Embryonic facial prominence (tissue), 1 donor: ENCODE measurements around the gene CNTNAP5.

Experiments used
- DNase-seq: peaks from one replicate; pipeline ENCODE4 v3.0.0-alpha.2; 2016; ENCODE audit errors: extremely low spot score

The CNTNAP5 gene

DNA sequence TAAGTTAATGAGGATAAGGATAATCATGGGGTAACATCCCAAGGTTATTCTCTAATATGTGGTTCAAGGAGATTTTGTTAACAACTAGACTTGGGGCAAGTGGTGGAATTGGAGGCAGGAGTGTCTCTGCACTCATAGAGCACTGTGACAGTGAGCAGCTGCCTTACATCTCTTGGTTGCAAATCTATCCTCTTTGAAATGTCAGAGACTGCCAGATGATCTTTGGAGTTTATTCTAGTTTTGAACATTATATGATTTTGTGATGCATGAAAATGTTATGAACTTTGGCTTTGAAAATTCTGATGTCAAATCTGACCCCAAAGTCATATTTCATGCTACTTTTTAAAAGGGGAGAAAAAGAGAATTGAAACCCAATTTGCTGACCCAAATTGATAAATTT lies 861.1 kb downstream of the CNTNAP5 start:
- DNase-seq: no peak

DNA sequence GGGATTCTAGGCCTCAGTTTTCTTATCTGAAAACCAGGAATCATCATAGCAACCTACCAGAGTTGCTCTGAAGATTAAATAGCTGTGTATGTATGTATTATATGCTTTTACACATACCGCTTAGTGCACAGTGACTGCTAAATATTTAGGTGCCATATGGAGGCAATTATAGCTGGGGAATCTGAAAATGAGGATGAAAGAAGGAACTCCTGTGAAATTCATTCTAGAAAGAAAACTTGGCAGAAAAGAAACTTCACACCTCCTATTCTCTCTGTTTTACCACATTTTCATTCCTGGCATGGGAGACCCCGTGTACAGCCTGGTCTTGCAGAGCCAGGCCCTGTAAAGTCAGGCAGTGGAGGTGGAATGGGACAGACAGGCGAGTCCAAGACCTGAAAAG lies 862.4 kb downstream of the CNTNAP5 start:
- DNase-seq: no peak

DNA sequence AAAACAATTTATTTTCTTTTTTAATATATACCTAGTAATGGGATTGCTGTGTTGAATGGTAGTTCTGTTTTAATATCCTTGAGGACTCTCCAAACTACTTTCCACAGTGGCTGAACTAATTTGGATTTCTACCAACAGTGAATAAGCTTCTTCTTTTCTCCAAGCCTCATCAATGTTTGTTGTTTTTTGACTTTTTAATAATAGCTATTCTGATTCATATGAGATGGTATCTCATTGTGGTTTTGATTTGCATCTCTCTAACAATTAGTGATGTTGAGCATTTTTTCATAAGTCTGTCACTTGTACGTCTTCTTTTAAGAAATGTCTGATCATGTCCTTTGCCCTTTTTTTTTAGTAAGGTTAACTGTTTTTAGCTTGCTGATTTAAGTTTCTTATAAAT lies 863.3 kb downstream of the CNTNAP5 start:
- DNase-seq: no peak

DNA sequence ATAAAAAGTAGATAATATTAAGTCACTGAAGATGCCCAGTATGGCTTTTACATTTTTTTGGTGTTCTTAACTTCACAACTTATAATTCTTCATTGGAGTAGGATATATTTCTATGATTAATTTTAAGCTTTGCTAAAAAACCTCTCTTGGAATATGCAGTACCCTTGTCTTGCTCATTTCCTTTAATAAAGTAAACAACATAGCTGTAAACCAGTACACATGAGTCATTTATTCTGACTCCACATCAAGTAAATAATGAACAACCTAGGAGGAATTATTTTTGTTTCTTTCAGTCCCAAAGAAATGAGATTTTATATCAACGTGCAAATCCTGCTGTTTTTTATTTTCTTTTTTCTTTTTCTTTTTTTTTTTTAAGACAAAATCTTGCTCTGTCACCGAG lies 869.1 kb downstream of the CNTNAP5 start:
- DNase-seq: no peak

DNA sequence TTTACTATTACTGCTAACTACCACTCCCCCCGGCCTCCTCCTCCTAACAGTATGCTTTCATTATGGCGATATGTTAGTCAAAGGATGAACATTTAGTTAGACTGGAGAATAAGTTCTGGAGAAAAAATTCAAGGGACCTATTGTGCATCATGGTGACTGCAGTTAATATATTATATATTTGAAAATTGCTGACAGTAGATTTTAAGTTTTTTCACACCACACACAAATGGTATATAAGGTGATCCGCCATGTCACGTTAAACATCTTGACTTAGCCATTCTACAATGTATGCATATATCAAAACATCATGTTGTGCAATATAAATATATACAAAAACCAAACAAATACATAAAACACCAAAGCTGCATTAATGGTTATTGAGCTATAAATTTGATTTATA lies 873.7 kb downstream of the CNTNAP5 start:
- no peak for DNase-seq

DNA sequence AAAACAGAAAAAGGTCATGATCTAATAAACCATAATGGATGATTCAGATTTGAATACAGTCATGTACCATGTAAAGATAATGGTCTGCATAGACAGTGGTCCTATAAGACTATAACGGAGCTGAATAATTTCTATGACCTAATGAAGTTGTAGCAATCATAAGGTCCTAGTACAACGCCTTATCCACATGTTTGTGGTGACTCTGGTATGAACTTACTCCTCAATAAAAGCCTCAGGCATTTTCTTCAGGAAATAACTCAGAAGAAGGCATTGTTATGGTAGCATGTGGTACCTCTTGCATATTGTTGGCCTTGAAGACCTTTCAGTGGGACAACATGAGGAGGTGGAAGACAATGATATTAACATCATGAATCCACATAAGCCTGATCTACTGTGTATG lies 883.3 kb downstream of the CNTNAP5 start:
- DNase-seq: no peak

DNA sequence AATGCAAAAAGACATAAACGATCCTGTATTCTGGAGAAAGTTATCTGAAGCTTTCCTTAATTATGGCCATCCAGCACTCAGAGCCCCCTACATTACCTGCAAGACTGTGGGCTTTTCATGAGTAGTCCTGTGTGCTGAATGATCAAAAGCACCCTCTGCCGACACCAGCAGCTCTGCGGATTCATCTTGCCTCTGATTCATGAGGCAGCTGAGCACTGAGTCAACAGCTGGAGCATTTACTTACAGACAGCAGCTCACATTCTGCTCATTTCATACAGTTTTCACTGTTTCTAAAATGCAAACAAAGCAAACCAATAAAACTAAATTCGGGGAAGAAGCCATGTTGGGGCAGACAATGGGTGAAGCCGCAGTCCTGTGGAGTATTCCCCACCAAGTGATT lies 886.5 kb downstream of the CNTNAP5 start:
- DNase-seq: no peak

DNA sequence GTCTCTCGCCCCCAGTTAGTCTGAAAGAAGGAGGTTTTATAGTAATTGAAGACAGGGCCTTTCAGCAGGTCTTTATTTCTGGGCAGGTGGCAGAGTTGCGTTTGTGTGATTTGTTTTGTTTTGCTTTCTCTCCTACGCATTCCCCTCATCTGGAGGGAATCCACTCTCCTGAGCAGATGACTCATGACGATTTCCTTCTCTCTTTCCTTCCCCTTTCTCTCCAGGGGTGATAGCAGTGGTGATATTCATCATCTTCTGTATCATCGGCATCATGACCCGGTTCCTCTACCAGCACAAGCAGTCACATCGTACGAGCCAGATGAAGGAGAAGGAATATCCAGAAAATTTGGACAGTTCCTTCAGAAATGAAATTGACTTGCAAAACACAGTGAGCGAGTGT lies 888.8 kb downstream of the CNTNAP5 start:
- no peak for DNase-seq

DNA sequence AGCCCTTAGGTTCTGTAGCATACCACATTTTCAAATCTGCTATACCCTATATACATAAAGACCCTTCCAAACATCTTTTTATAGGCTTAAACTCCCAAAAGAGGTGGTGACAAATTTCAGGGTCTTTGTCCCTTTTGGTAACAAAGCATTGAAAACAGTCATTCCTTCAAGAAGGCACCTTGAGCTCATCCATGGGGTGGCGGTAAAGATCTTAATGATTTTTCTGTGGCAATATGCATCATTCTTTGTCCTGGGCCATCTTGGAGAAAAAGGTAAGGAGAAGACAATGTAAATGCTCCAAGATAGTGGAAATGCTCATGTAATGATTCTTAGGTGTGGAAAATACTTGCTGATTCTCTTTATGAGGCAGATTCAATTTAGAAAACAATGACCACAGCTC lies 890.5 kb downstream of the CNTNAP5 start:
- DNase-seq: no peak

DNA sequence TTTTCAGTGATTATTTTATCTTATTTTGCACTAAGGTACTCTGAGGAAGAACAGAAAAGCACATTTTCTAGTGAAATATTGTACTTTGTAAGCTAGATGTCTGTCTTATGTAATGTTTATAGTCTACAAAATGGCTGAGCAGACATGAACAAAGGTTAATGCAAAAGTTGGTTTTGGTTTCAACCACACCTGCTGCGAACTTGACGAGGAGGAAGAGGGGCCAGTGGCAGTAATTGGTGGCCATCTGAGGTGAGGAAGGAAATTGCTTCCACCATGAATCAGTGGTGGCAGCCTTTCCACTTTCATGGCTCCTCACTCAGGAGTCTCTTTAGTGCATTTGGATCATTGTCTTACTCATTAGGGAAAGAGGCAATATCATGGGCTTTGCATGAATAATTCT lies 894.2 kb downstream of the CNTNAP5 start:
- DNase-seq: no peak

DNA sequence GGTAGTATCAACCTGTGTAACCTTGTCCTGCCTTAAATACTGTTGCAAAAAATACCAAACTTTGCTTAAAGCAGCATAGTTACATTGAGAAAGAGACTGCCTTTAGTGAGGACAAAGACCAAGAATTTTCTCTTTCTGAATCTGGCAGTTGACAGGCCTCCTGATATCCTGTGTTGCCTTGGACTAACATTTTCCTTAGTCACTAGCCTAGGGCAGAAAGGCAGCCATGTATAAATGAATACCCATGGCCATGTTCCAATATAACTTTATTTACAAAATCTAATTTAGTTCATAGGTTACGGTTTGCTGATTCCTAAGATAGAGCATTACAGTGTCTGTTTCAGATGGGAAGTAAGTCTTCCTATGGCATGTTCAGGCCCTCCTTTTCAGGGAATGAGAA lies 895.4 kb downstream of the CNTNAP5 start:
- no peak for DNase-seq

DNA sequence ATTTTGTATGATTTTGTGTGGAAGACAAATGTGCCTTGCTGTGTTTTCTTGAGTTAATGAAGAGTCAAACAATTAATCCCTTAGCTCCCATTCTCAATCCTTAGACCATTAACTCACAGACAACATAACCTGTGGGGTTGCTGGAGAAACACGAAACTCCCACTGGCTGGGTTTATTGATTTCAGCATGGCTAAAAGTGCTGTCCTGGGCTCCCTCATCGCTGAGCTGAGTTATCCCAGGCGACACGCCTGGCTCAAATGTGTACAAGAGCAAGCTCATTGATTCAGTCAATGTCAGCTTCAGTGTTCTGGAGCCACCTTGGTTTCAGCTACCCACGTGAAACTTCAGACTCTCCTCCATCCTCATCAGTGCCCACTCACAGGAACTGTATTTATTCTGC lies 896.1 kb downstream of the CNTNAP5 start:
- DNase-seq: no peak

DNA sequence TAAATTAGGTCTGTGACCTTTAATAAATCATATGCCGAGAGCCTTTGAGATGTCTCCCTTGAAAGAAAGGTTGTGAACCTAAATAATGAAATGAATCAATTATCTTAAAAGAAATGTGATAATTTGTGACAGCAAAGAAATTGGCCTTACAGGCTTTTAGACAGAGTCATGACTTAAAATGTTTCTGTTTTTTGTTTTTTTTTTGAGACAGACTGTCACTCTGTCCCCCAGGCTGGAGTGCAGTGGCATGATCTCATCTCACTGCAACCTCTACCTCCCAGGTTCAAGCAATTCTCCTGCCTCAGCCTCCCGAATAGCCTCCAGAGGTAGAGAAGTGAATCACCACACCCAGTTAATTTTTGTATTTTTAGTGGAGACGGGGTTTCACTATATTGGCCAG lies 898.0 kb downstream of the CNTNAP5 start:
- DNase-seq: no peak

DNA sequence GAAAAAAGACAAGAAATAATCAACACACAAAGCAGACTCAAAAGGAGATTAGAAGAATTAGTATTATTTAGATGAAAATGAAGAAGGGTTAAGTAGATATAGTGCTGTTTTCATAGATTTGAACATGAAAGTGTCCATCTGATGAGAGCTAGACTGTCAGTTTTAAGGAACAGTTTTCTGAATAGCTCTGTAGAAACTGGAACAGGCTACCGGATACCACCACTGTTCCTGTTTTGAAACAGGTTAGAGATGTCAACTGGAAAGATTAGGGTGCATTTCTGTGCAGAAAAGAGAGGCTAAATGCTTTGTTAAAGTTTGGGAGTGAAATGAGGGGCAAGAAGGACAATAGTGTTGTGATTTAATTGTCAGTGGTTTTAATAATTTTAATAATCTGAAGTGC lies 908.8 kb downstream of the CNTNAP5 start:
- no peak for DNase-seq

DNA sequence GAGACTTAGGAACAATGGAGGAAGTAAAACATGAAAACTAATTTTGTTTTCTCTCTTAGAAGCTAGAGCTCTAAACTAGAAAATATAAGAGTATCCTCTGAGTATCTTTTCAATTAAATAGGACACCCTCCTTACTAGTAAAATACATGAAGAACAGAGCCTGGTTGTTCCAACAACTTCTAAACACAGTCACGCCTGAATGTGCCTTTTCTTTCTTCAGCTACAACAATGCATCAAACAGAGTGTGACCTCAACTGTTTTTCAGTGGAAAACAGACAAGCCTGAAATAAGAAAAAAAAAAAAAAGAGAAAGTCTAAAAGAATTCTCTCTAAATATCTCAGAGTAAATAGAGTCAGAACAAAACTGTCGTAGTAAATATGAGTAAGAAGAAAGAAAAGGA lies 928.8 kb downstream of the CNTNAP5 start:
- DNase-seq: no peak

DNA sequence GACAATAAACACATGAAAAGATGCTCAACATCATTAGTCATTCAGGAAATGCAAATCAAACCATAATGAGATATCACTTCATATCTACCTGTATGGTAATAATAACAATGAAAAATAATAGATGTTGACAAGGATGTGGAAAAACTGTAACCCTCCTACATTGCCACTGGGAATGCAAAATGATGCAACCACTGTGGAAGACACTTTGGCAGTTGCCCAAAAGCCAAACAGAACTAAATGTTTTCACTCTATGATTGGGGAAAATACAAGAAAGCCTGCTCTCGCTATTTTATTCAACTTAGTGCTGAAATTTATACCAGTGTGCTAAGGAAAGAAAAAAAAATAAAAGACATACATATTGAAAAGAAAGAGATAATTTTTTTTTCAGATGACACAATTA lies 934.5 kb downstream of the CNTNAP5 start:
- no peak for DNase-seq

DNA sequence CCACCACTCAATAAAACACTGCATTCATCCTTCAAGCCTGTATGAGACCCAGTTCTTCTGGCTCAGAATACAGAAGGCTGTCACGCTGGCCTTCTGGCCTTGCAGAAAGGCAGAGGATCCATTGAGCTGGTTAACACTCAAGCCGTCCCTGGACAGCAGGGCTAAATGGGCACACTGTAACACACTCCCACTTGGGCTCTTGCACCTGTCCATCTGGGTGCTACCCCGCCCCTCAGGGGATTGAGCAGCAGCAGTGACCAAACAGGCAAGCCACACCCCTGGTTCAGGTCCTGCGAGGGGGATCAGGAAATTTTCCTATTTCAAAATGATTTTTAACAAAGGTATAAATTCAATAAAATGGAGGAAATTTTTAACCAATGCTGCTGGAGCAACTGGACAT lies 936.0 kb downstream of the CNTNAP5 start:
- DNase-seq: no peak
